ENCODE results near the gene PLA2G5. TPM values are rescaled to one million over a fixed set of nuclear protein-coding genes. Genes with fewer than 3 reads are reported as not detected.

The PLA2G5 gene
- total and polyA plus RNA-seq, 2 of the 4 experiments (the other 2 are of a cell fraction): not detected

GRCh38 chr1:20115916-20116315, 45.9 kb downstream of the PLA2G5 start:
- Histone ChIP-seq H2AFZ (replicated peaks; ENCODE audit: low read length, poor library complexity) (no peak overlapping the region), H3K4me3 (ENCODE audit: insufficient read depth, low read depth, low read length) (no peak overlapping the region), H2AK9ac (replicated peaks; ENCODE audit: low read depth, low read length, poor library complexity) (no peak overlapping the region), H4K91ac (ENCODE audit: insufficient read depth, low read depth, low read length) (no peak overlapping the region), H4K20me1 (ENCODE audit: insufficient read depth, low read length) (no peaks in the 10 kb centered on the region), H2BK20ac (ENCODE audit: low read depth, low read length) (no peak overlapping the region), H3K4me1 (ENCODE audit: control insufficient read depth, insufficient read depth, low read length) (no peaks in the 10 kb centered on the region), H3K9me1 (ENCODE audit: insufficient read depth, low read length) (no peaks in the 10 kb centered on the region), H3K56ac (ENCODE audit: extremely low read depth, insufficient read depth, low read length) (no peak overlapping the region), H3K36me3 (ENCODE audit: control insufficient read depth, insufficient read depth, low read length) (no peaks in the 10 kb centered on the region), H3K18ac (ENCODE audit: low read depth, low read length) (no peak overlapping the region), H4K8ac (ENCODE audit: low read depth in 2 of 2, low read length in 2 of 2) (no peak overlapping the region), H3K27me3 (ENCODE audit: control insufficient read depth, insufficient read depth, low read length) (peaks cover 28% of the 10 kb centered on the region), H2BK5ac (ENCODE audit: low read depth, low read length, poor library complexity, severe bottlenecking) (no peak overlapping the region), H4K5ac (ENCODE audit: low read depth, low read length) (no peak overlapping the region), H3K4ac (ENCODE audit: low read depth, low read length) (no peak overlapping the region), H3K9ac (ENCODE audit: low read depth, low read length) (no peak overlapping the region), H2AK5ac (ENCODE audit: low read depth, low read length) (no peak overlapping the region), H3K79me1 (ENCODE audit: low read depth in 1 of 2, low read length in 2 of 2) (no peaks in the 10 kb centered on the region), H3K9me3 (ENCODE audit: control insufficient read depth, insufficient read depth, low read length) (no peaks in the 10 kb centered on the region), H3K23ac (ENCODE audit: low read depth, low read length) (no peak overlapping the region), H3K14ac (replicated peaks; ENCODE audit: low read depth, low read length) (no peak overlapping the region), H2BK15ac (ENCODE audit: low read depth, low read length) (no peak overlapping the region), H3K27ac (ENCODE audit: insufficient read depth, low read length) (no peak overlapping the region), H3K4me2 (ENCODE audit: low read depth, low read length) (no peak overlapping the region), H2BK120ac (ENCODE audit: low read depth, low read length) (no peak overlapping the region)
- WGBS, 2 experiments (ENCODE audit: extremely low coverage in 2 of 2, insufficient read length in 1 of 2): 72% methylated on average over 2 of the region's 7 CpGs; no CpG with 5 or more reads in 1 of the 2 experiments
- DNase-seq: no peak
- no peak for TF ChIP-seq RAD21 (IDR thresholded peaks at IDR 0.05; ENCODE audit: low read length)
- TF ChIP-seq ELK1 (IDR thresholded peaks at IDR 0.05; ENCODE audit: borderline replicate concordance, low read depth, low read length): no peak
- no peak for TF ChIP-seq NFE2L2 (IDR thresholded peaks at IDR 0.05; ENCODE audit: low read depth, low read length)
- no peak for TF ChIP-seq SMC3 (IDR thresholded peaks at IDR 0.05; ENCODE audit: low read depth, low read length)
- TF ChIP-seq MXI1 (IDR thresholded peaks at IDR 0.05; ENCODE audit: borderline replicate concordance, low read depth, low read length): no peak
- TF ChIP-seq CHD1 (IDR thresholded peaks at IDR 0.05; ENCODE audit: low read depth, low read length): no peak
- TF ChIP-seq RCOR1 (IDR thresholded peaks at IDR 0.05; ENCODE audit: insufficient replicate concordance, low read length): no peak
- no peak for TF ChIP-seq MAFK (IDR thresholded peaks at IDR 0.05; ENCODE audit: low read depth, low read length)
- in situ Hi-C loops (cut with MboI; ENCODE audit: low sequenced_read_pairs) (no loop called here), dilution Hi-C loops (cut with HindIII; ENCODE audit: low sequenced_read_pairs, unreplicated experiment) (no loop called here), intact Hi-C loops (cut with micrococcal nuclease) (no loop called here)
- no peak for ATAC-seq (ENCODE audit: low read depth)
- ChIA-PET CTCF (no interaction called here), POLR2A (ENCODE audit: unreplicated experiment) (no interaction called here)
- no TSS peak for BruUV-seq (replicated peaks)

Measured in IMR-90 (cell line).